ENCODE data around the gene ZNF276.

ZNF276 gene

DNA sequence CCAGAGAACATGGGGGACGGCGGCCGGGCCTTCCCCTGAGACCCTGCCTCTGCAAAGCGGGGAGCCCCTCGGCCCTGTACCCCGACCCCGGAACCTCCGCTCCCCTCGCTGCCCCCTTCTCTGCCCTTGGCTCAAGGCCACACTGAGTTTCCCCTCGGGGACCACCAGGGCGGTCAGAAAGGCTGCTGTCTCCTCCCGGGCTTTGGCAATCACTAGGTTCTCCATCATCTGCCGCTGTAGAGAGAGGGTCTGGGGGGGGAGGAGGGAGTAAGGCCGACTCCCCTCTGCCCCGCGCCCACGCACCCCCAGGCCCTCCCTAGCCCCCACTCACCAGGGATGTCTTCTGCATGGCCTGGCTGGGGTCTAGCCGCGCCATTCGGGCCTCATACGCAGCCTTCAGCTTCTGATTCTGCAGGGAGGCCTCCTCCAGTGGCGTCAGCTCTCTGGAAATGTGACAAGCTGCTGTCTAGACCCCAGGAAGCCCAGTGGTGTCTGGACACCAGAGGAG, 9.0 kb upstream of the ZNF276 start:
- peak; percentile 18 for DNase-seq (ENCODE audit: low read depth)

DNA sequence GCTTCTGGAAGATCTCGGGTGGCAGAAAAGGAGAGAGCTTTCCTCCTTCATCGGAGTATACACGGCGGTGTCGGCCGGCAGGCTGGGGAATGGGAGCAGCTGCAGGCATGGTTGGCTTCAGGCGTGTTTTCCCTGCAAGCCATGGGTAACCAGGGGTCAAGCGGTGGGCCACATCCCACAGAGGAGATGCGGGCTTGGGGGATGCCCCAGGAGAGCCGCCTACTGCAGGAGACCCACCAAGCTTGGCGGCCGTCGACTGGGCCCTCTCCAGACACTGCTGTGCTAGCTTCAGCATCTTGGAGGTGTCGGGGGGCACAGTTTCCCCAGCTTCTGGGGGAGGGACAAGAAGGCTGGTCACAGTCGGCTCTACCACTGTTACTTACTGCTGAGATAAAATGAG, 4.8 kb upstream of the ZNF276 start:
- no peak for DNase-seq (ENCODE audit: low read depth)

DNA sequence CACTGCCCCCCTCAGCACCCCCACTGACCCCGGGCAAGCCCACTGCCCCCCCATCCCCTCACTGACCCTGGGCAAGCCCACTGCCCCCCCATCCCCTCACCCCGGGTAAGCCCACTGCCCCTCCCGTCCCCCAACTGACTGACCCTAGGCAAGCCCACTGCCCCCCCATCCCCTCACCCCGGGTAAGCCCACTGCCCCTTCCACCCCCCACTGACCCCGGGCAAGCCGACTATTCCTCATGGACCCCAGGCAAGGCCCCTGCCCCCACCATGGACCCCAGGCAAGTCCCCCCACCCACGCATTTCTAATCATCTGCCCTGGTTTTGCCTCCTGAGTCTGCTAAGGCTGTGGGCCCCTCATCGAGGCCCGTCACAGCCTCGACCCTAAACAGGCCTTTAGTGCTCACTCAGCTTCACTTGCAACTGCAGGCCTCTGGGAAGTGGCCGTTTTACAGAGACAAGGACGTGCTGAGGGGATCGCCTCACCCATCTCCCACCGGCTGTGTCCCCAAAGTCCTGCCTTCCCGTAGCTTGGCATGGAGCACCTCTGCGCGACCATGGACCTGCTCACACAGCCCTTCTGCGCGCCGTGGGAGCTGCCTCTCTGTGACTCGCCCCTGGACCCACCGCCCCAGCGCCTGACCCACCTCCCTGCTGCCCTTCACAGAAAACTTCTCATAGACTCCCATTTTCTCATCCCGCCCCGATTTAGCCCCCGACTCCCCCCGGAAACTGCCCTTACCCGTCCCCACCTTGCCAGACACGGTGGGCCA, 4.2 kb upstream of the ZNF276 start:
- no peak for DNase-seq (ENCODE audit: low read depth)

DNA sequence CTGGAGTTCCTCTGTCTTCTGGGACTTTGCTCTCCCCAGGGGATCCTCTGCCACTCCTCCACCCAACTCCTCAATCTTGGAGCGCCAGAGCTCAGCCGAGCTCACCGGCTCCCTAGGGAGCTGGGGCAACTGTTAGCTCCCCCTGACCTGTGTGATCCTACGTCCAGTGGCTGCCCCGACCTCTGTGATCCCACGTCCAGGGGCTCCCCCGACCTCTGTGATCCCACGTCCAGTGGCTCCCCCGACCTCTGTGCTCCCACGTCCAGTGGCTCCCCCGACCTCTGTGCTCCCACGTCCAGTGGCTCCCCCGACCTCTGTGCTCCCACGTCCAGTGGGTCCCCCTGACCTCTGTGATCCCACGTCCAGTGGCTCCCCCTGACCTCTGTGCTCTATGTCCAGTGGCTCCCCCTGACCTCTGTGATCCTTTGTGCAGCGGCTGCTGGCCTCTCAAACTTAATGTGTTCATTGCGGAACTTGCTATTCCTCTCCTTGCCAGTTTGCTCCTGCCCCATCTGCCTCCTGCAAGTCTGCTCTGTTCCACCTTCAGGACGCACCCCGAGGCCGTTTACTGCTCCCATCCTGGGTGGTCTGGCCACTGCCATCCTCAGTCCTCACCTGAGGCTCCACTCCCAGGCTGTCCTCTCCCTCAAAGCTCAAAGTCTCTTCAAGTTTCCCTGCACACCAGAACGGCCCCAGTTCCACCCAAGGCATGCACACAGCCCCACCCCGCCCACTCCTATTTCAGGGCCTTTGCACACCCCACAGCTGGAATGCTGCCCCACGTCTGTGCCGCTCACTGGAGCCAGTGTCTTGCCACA, 3.4 kb upstream of the ZNF276 start:
- DNase-seq (ENCODE audit: low read depth) = no peak

DNA sequence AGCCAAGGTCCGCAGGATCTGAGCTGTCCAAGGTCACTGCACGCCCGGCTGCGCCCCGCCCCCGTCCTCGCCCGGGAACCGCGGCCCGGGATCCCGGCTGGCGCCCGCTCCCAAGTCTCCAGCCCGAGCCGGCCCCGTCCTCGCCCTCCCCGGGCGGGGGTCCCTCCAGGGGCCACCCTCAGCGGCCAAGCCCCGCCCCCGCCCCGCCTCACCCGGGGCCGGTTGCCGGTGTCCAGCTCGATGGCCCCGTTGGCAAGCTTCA, 855 bp upstream of the ZNF276 start:
- peak; percentile 29 for DNase-seq (ENCODE audit: low read depth)

DNA sequence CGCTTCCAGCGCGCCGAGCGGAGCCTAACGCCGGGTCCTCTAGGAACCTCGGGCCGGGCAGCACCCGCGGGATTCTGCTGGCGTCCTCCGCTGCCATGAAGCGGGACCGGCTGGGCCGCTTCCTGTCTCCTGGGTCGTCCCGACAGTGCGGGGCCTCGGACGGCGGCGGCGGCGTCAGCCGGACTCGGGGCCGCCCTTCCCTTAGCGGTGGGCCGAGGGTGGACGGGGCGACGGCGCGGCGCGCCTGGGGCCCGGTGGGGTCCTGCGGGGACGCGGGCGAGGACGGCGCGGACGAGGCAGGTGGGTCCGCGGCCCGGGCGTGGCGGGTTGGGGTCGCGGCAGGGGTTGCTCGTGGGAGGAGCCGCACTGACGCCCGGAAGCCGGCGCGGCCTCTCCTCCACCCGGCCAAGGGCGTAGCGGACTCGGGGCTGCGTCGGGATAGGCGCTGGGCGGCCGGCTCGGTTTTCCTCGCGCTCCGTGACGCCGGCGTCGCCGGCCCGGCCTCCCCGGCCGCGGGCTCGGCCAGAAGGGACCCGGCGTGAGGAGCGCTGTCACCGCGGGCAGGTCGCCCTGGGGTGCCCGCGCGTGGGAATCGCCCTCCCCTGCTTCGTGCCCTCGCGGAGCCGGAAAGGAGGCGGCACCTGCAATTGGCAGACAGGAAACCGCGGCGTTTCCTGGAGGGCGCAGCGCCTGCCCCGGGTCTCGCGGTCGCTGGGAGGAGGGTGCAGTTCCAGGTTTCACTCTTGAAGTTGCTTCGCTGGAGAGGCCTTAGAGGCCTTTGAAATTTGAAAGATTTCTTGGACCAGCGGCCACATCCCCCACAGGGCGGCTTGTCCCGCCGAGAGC, 432 bp downstream of the ZNF276 start:
- DNase-seq (ENCODE audit: low read depth) = peak; percentile 60

DNA sequence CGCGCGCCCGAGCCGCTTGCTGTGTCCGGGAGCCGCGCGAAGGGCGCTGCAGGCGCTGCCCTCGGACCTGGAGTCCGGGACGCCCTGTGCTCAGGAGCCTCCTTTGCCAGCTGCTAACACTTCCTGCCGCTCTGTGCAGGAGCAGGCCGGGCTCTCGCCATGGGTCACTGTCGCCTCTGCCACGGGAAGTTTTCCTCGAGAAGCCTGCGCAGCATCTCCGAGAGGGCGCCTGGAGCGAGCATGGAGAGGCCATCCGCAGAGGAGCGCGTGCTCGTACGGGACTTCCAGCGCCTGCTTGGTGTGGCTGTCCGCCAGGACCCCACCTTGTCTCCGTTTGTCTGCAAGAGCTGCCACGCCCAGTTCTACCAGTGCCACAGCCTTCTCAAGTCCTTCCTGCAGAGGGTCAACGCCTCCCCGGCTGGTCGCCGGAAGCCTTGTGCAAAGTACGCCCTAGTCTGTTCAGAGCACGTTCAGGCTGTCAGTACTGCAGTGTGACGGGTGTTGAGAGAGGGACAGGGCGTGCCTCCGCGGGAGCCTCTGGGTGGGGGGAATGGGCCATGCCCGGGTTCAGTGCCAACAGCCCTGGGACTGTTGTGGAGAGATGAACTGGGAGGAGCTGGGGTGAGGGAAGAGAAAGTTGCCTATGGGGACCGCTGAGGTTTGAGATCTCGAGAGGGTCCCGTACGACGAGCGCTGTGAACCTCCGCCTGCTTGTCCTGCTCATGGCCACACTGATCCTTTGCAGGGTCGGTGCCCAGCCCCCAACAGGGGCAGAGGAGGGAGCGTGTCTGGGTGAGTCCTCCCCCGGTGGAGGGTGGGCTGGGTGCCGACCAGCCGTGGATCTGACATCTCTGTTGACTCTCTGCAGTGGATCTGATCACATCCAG, 1.3 kb downstream of the ZNF276 start:
- no peak for DNase-seq (ENCODE audit: low read depth)

DNA sequence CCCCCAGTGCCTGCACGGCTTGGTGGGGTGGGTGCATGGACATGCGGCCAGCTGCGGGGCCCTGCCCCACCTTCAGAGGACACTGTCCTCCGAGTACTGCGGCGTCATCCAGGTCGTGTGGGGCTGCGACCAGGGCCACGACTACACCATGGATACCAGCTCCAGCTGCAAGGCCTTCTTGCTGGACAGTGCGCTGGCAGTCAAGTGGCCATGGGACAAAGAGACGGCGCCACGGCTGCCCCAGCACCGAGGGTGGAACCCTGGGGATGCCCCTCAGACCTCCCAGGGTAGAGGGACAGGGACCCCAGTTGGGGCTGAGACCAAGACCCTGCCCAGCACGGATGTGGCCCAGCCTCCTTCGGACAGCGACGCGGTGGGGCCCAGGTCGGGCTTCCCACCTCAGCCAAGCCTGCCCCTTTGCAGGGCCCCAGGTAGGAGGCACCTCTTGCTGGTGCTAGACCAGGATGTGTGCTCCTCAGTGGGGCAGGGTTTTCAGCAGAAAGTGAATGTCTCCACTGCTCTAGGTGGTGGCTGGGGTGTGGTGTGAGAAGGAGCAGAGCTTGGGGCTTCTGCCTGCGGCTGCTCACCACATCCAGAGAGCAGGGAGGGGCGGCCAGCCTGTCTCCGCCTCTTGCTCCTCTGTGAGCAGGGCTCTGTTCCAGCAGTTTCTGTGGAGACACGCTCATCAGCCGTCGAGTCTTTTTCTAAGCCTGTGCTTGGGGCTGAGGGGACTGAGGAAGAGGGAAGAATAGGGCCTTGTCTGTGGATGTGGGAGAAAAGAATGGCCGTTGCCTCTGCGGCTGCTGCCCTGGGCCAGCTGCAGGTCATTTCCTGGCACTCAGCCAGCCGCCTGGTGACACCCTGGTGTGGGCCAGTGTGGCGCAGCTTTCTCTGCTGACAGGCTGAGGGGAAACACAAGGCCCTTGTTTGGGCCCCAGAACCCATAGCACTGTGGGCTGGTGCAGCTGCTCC, 2.2 kb downstream of the ZNF276 start:
- DNase-seq (ENCODE audit: low read depth) = no peak

DNA sequence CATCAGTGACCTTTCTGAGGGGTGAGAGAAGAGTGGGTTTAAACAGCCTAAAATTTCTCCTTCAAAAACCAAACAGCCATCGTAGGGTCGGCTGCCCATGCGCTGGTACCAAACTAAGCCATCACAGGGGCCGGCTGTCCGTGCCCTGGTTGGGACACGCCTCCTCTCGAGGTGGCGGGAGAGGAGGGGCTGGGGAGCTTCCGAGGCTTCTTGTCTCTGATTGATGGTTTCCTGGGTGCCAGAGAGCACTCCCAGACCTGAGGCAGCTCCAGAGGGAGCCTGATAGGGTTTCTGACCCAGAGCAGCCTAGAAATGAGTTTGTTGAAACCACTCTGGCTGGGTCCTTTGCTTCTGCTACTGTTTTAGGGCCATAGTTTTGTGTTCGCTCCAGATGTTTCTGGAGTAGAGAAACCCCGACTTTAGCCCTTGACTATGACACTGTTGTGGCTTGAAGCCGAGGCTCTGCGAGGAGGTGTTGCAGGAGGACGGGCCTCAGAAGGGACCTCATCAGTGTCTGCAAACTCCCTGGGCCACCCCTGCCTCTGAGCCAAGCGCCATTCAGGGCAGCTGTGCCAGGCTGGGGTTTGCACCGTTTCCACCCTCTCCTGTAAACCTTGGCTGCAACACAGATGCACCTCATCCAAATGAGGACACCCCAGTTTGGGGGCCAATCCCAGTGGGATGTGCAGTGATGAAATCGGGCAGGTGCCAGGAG, 6.2 kb downstream of the ZNF276 start:
- no peak for DNase-seq (ENCODE audit: low read depth)

DNA sequence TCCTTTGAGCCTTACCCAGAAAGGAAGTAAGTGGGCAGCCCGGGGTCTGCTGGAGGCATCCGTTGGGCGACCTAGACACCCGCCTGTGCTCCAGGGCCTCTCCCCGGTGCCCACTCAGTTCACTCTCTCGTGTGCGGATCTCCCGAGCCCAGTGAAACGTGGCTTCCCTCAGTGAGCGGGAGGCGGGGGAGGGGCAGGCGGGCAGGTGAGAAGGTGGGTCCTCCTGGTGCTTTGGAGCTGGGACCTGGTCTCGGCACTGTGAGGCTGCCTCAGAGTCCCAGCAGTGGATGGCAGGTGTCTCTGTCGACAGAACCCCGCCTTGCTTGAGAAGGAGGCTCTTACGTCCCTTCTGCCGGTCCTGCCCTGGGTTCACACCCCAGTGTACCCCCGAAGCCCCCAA, 8.0 kb downstream of the ZNF276 start:
- no peak for DNase-seq (ENCODE audit: low read depth)

DNA sequence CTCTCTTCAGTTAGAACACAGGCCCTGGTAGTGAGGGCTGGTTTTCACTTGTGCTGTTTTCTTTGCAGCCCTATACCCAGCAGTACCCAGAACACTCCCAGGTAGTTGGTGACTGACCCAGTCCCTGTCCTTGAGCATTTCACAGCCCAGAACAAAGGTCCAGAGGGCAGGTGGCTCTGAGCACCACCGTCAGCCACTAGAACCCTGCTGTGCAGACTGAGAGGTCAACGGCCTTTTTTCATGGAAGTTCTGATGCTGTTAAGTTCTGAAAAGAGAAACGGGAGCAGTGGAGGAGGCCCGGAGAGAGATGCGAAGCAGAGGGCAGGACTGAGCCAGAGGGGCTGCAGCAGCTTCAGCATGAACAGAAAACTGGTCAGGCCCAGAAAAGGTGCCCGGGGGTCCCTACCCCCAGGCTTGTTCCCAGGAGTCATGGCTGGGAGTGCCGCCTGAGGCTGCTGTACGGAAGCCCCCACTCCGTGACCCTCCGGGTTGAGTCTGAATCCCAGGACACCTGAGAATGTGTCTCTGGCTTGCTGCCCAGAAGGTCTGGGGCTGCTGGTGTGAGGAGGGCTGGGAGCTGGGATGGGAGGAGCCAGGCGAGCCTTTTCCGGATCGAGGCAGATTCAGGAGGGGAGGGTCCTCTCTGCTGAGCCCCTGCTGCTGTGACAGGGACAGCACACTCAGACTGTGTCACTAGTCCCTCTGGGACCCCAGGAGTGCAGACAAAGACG, 8.7 kb downstream of the ZNF276 start:
- DNase-seq (ENCODE audit: low read depth) = no peak

DNA sequence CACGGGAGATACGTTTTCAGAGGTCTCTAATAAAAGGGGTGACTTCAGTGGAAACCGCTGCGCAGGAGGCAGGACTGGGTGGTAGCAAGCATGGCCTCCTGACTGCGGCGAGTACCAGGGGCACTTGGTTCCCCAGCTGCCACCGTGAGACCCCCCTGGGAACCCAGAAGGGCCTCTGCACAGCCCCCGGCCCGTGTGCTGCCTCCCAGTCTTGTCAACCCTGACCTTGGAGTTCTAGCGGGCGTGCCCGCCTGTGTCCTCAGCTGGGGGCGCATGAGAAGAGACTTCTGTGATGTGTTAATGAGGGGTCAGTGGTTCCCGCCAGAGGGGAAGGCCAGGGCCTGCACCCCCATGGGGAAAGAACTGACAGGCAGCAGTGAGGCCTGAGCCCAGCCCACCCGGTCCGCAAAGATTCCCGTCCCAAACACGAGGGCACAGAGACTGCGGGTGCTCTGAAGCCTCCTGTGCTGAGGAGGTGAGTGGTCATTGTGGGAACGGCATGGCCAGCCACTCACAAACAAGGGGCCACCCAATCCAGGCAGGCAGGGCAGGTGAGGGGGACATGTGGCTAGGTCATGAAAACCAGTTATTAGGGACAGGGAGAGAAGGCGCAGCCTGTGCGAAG, 9.4 kb downstream of the ZNF276 start:
- no peak for DNase-seq (ENCODE audit: low read depth)

DNA sequence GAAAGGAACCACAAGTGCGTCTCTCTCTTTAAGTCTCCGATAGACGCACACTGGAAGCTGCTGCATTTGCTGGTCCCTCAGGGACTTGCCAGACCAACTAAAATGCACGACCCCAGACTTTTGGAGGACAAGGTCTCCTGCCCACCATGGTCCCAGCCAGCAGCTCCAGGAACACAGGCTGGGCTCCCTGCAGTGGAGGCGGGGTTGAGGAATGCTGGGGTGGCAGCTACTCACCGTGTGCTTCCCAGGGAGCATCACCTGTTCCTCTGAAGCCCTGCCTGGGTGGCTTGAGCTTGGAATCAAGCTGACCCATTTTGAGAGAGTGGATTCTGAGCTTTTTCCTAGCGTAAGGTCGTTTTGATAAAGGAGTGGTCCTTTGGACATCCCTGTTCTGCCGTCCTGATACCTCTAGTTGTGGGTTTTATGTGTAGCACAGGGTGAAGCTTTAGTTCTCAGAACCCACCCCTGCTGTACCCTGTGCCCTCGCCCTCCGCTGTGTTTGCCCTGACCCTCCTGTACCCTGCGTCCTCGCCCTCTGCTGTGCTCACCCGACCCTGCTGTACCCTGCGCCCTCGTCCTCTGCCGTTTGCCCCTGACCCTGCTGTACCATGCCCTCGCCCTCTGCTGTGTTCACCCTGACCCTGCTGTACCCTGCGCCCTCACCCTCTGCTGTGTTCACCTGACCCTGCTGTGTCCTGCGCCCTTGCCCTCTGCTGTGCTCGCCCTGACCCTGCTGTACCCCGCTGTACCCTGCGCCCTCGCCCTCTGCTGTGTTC, 11.0 kb downstream of the ZNF276 start:
- DNase-seq (ENCODE audit: low read depth) = no peak

DNA sequence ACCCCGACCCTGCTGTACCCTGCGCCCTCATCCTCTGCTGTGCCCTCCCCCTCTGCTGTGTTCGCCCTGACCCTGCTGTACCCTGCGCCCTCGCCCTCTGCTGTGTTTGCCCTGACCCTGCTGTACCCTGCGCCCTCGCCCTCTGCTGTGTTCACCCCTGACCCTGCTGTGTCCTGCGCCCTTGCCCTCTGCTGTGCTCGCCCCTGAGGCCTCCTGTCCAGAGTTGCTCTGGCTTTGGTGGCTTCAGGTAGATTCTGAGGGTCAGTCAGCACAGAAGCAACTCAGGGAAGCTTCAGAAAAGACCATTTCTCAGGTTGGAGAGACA, 11.5 kb downstream of the ZNF276 start:
- no peak for DNase-seq (ENCODE audit: low read depth)

DNA sequence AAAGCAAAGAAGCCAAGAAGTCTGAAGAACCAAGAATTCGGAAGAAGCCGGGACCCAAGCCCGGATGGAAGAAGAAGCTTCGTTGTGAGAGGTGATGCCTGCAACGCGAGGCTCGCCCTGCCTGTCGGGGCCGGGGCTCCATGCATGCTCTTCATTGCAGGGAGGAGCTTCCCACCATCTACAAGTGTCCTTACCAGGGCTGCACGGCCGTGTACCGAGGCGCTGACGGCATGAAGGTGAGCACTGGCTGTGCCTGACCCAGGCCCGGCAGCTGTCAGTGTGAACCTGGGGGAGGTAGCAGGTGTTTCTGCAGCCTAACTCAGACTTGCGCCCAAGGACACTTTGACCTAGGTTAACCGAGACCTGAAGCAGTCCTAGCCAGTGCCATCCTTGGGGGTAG, 12.0 kb downstream of the ZNF276 start:
- no peak for DNase-seq (ENCODE audit: low read depth)

DNA sequence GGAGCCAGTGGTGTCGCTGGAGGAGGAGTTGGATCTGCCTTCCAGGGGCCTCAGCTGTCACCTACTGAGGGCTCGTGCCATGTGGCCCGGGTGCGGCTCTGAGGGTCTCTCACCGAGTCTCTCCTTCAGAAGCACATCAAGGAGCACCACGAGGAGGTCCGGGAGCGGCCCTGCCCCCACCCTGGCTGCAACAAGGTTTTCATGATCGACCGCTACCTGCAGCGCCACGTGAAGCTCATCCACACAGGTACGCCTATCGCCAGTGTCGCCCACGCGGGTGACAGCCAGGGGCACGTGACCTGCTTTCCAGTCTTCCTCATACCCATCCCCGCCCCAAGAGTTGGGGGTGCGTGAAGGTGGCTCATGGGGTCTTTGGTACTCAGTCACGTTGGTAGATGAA, 12.5 kb downstream of the ZNF276 start:
- no peak for DNase-seq (ENCODE audit: low read depth)

DNA sequence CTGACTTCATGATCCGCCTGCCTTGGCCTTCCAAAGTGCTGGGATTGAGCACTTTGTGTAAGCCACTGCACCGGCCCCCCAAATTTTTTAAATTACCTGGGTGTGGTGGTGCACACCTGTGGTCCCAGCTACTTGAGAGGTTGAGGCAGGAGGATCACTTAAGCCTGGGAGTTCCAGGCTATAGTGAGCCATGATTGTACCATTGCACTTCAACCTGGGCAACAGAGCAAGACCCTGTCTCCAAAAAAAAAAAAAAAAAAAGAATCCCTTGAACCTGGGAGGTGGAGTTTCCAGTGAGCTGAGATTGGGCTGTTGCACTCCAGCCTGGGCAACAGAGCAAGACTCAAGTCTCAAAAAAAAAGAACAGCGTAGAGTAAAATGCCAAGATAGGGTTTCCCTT, 15.2 kb downstream of the ZNF276 start:
- no peak for DNase-seq (ENCODE audit: low read depth)
